ENCODE results near the gene AP2A1. TPM values are rescaled to one million over a fixed set of nuclear protein-coding genes. Genes with fewer than 3 reads are reported as not detected.

Gene AP2A1
- total and polyA plus RNA-seq, 9 donors: 37.8 to 126 (median 88.1) TPM

GRCh38 chr19:49850221-49850486 lies 83.4 kb downstream of the AP2A1 start:
- Histone ChIP-seq H3K27ac (peak overlapping the region in 1 of 2 donors; percentile 94), H3K4me1 (ENCODE audit: insufficient read depth) (peaks cover 5% of the 10 kb centered on the region), H3K36me3 (no peaks in the 10 kb centered on the region), H3K9me3 (no peaks in the 10 kb centered on the region), H3K27me3 (no peaks in the 10 kb centered on the region), H3K4me3 (peak overlapping the region; percentile 83)
- 65 to 68% (median 65%) methylated on average over 12 of the region's 12 CpGs for WGBS, 3 donors
- intact Hi-C loops (cut with DNase I): loop anchor here in 1 of 4 donors (5.0 kb wide), 1 partner anchor 33 kb away; the partner anchor contains the start of gene MED25
- DNase-seq: peak in 1 of 5 donors; percentile 48
- TF ChIP-seq EP300 (IDR thresholded peaks at IDR 0.05): no peak
- no peak for TF ChIP-seq CTCF (IDR thresholded peaks at IDR 0.05)
- no peak for TF ChIP-seq POLR2A (IDR thresholded peaks at IDR 0.05)

GRCh38 chr19:49850487-49851342 lies 83.9 kb downstream of the AP2A1 start, which contains the start of gene PTOV1:
Gene PTOV1, plus strand, starts transcription at chr19:49851159.
- peaks cover 5% of the 10 kb centered on the region for H3K4me1 ChIP-seq (ENCODE audit: insufficient read depth)
- intact Hi-C loops (cut with DNase I): loop anchor here in 1 of 4 donors (5.0 kb wide), 1 partner anchor 33 kb away; the partner anchor contains the start of gene MED25
- WGBS, 3 donors: 1 to 2% (median 1%) methylated on average over 48 to 98 of the region's 98 CpGs
- no peaks in the 10 kb centered on the region for H3K36me3 ChIP-seq
- H3K27ac ChIP-seq: peak within 1 kb of the TSS; percentile 94 to 97
- TF ChIP-seq CTCF (IDR thresholded peaks at IDR 0.05) (no peak), POLR2A (IDR thresholded peaks at IDR 0.05) (peak; percentile 80)
- H3K4me3 ChIP-seq: peak within 1 kb of the TSS; percentile 83
- H3K27me3 ChIP-seq: no peaks in the 10 kb centered on the region
- peak; percentile 89 to 95 (median 93) for DNase-seq
- no peaks in the 10 kb centered on the region for H3K9me3 ChIP-seq

GRCh38 chr19:49851456-49852259 lies 84.9 kb downstream of the AP2A1 start:
- peak; percentile 48 to 75 (median 71) for DNase-seq
- Histone ChIP-seq H3K9me3 (no peaks in the 10 kb centered on the region), H3K4me3 (peak overlapping the region; percentile 83), H3K36me3 (no peaks in the 10 kb centered on the region), H3K27ac (peak overlapping the region; percentile 94 to 97), H3K27me3 (no peaks in the 10 kb centered on the region), H3K4me1 (ENCODE audit: insufficient read depth) (peaks cover 5% of the 10 kb centered on the region)
- intact Hi-C loops (cut with DNase I): loop anchor here in 1 of 4 donors (5.0 kb wide), 1 partner anchor 34 kb away; the partner anchor contains the start of gene MED25
- WGBS, 3 donors: 1% methylated on average over 47 to 78 of the region's 78 CpGs
- TF ChIP-seq CTCF (IDR thresholded peaks at IDR 0.05): no peak
- no peak for TF ChIP-seq POLR2A (IDR thresholded peaks at IDR 0.05)
- TF ChIP-seq EP300 (IDR thresholded peaks at IDR 0.05): no peak

- 34 to 58% (median 45%) methylated on average over 14 of the region's 14 CpGs for WGBS, 3 donors
- intact Hi-C loops (cut with DNase I): loop anchor here in 1 of 4 donors (5.0 kb wide), 1 partner anchor 35 kb away; the partner anchor contains the start of gene MED25
- H3K27ac ChIP-seq: no peak overlapping the region
- DNase-seq: no peak
- no peak for TF ChIP-seq EP300 (IDR thresholded peaks at IDR 0.05)
- no peak for TF ChIP-seq CTCF (IDR thresholded peaks at IDR 0.05)
- no peak for TF ChIP-seq POLR2A (IDR thresholded peaks at IDR 0.05)
- no peak overlapping the region for H3K4me3 ChIP-seq
- no peaks in the 10 kb centered on the region for H3K9me3 ChIP-seq
- H3K36me3 ChIP-seq: no peaks in the 10 kb centered on the region
- H3K4me1 ChIP-seq (ENCODE audit: insufficient read depth): peaks cover 5% of the 10 kb centered on the region
- no peaks in the 10 kb centered on the region for H3K27me3 ChIP-seq
Measured at GRCh38 chr19:49852631-49853126, 85.9 kb downstream of the AP2A1 start.
